HG03196 (cell line): ENCODE data around the gene PCNT.

Experiments used
- ATAC-seq: cut with Tn5 transposase; IDR thresholded peaks from one replicate; pipeline ENCODE4 v1.9.1; 2021; ENCODE audit not compliant: unreplicated experiment

Gene PCNT

GRCh38 chr21:46475296-46475695, 151.3 kb downstream of the PCNT start:
- ATAC-seq = no peak

DNA sequence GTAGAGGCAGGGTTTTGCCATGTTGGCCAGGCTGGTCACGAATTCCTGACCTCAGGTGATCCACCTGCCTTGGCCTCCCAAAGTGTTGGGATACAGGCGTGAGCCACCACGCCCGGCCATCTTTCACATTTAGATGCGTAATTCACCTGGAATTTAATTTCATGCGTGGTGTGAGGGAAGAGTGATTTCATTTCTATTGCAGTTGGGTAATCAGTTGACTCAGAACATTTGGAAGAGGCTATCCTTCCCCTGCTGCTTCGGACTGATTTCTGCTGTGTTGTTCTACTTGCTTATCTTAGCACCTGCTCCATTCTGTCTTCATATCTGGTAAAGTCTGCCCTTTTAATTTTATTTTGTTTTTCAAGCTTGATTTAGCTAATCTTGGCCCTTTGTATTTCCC, 153.8 kb downstream of the PCNT start:
- no peak for ATAC-seq

GRCh38 chr21:46478910-46479309, 155.0 kb downstream of the PCNT start:
- no peak for ATAC-seq

DNA sequence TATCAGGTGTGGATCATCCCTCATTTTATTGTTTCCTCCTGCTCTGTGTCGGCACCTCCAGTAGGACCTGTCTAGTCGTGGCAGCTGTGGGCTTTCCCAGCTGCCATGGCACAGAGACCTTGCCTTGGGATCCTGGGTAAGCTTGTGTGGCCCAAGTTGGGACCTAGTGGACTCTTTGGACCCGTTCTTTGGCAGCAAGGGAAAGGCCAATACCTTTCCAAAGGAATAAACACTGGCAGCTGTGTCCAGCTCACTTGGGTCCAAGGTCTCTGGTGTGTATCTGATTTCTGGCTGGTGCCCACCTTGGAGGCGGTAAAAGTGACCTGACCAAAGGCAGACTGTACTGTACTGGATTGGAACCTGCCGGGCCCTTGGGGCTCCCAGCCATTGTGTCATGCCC, 156.5 kb downstream of the PCNT start:
- no peak for ATAC-seq

GRCh38 chr21:46482225-46482845, 158.4 kb downstream of the PCNT start:
- no peak for ATAC-seq

GRCh38 chr21:46482846-46483231, 158.9 kb downstream of the PCNT start:
- ATAC-seq = no peak

DNA sequence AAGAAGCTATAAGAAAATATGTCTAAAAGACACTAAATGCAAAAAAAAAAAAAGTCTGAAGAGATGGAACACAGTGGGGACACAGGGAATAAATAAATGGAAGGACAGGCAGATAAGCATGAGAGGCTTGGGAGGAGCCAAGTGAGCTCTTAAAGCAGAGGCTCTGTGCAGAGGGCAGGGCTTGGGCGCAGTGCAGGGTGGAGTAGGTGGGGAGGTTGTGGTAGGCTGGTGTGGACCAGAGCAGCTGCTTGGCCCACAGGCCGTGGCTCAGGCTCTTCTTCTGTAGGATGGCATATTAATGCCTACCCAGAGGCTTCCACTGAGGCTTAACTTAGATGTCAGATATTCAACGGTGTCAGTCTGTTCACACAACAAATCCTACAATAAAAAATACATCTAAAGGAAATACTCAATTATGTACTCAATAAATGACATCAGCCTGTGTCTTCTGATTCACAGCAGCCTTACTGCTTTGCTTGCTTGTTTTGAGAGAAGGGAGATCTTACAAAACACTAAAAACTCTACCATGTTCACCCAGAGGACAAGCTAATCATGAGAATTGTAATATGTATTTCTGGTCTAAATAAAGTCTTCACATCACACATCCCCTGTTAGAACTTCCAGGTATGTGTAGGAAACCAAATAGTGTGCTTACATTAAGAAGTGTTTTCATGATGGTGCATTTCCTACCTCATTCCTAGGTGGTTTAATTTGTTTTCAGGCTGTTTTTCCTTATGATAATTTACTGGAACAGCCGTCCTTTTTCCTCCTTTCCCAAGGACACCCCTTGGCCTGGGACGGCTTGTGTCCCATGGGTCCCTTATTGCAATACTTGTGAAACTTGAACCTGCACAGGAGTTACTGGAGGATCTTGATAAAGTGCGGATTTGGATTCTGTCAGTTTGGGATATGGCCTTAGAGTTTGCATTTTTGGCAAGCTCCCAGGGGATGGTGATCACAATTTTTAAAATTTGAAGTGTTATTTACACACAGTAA, 159.6 kb downstream of the PCNT start:
- no peak for ATAC-seq

DNA sequence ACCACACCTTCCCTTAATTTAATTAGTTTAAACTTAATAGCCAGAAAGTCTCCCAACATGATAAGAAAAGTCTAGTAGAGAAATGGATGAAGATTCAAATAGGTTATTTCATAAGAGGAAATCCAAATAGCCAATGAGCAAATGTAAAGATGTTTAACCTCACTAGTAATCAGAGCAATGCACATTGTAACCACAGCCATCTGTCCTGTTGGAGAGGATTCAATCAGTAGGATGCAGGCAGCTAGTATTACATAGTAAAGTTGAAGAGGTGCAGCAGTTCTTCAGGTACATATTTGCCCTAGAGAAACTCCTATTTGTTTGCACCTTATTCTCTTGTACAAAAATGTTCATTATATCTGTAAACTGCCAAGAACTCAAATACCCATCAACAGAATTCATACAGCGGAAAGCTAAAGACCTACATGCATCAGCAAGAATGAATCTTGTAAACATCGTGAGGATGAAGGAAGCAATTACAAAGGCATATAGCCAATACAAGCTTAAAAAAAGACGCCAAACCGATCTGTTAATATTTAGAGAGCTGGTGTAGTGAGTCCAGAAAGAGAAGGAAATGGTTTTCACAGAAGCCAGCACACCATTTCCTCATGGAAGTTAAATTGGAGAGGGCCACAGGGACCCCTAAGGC, 162.6 kb downstream of the PCNT start:
- no peak for ATAC-seq

DNA sequence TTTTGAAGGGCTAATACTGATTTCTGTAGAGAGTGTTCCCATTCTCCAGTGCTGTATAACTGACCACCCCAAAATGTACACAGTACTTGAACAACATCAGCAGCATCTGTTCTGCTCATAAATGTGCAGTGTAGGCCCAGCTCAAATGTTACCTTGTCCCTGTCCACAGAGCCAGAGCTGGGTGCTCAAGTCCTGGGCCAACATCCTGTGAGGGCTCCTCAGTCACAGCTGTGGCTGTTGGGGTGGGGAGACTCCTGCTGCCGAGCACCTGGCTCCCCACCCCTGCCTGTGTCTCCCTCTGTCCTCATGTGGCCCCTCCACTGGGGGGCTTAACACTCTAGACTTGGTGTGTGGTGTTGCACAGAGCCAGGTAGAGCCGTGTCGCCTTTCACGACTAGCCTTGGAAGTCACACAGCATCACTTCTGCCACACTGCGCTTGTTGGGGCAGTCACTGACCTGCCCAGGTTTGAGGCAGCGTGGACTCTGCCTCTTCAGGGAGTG, 165.3 kb downstream of the PCNT start:
- ATAC-seq = no peak

DNA sequence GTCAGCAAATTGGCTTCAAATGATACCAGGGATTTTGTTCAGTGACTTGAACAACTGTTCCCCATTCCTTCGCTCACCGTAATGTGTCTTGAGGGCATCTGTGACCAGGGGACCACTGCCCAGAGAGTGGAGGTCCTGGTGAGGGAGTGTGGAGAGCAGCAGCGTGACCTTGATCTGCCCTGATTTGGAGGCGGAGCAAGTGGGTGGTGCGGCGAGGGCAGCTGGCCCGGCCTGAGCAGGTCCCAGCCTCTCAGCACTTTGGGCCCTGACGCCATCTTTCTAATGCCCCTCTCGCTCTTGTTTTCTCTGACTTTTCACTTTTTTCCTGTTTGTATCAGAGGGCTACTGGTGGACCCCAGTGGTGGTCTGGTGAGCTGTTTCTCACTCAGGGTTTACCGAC, 165.8 kb downstream of the PCNT start:
- no peak for ATAC-seq

- no peak for ATAC-seq
These were observed 167.6 kb downstream of the PCNT start for GRCh38 chr21:46491553-46491952.

- ATAC-seq = no peak
These were observed 168.9 kb downstream of the PCNT start for GRCh38 chr21:46492851-46493250.

- no peak for ATAC-seq
These were observed 169.9 kb downstream of the PCNT start for GRCh38 chr21:46493828-46494227.
